WI38 (cell line): Measurements from ENCODE around the gene MUC2.

Experiments used
- H3K4me3 ChIP-seq: 2 replicates; pipeline ENCODE4 v1.5.1; 2011; ENCODE audit warnings: low read depth, mild to moderate bottlenecking, control low read depth, low read length
- TF ChIP-seq, protein P1 (sequence below): IDR thresholded peaks from 2 replicates; pipeline ENCODE4 v1.5.1; 2012; ENCODE audit warnings: low read depth, mild to moderate bottlenecking, control low read depth, low read length

Gene MUC2

GRCh38 chr11:1041936-1042608 lies 32.6 kb upstream of the MUC2 start:
- TF ChIP-seq, protein P1, sequence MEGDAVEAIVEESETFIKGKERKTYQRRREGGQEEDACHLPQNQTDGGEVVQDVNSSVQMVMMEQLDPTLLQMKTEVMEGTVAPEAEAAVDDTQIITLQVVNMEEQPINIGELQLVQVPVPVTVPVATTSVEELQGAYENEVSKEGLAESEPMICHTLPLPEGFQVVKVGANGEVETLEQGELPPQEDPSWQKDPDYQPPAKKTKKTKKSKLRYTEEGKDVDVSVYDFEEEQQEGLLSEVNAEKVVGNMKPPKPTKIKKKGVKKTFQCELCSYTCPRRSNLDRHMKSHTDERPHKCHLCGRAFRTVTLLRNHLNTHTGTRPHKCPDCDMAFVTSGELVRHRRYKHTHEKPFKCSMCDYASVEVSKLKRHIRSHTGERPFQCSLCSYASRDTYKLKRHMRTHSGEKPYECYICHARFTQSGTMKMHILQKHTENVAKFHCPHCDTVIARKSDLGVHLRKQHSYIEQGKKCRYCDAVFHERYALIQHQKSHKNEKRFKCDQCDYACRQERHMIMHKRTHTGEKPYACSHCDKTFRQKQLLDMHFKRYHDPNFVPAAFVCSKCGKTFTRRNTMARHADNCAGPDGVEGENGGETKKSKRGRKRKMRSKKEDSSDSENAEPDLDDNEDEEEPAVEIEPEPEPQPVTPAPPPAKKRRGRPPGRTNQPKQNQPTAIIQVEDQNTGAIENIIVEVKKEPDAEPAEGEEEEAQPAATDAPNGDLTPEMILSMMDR: no peak
- H3K4me3 ChIP-seq: no peak overlapping the region

DNA sequence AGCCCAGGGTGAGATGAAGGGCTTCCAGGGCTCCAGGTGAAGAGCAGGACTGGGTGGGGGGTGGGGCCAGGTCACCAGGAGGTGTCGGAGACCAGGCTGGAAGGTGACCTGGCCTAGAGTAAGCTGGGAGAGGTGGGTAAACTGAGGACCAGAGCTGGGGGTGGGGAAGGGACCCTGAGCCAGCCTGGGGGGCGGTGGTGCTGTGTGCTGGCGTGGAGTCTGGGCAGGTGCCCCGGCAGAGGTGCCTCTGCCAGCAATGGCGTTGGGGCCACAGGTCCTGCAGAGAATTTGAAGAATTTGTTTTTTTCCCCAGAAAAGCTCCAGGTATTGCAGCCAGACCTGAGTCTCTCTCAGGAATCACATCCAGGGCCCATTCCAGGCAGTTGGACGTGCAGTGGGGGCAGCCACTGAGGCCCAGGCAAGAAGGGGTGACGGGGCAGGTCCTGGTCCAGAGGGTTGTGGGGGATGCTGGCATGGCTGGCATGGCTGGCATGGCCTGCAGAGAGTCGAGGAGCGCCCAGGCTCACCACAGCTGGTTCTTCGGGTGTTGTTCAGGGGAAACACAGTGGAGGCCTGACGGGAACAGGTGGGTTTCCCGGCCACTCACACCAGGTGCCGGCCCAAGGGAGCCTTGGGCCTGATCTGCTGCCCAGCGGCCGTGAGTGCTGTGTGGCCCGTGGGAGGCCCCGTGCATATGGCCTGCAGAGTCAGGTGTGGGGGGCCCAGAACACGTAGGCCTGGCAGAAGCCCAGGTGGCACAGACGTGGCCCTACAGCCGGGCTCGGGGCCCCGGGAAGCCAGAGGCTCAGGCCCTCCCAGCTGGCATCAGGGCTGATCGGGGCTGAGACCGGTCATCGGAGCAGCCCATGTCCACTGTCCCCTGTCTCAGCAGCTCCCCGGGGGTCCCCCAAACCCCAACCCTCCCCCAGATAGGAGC lies 31.8 kb upstream of the MUC2 start:
- TF ChIP-seq, protein P1: no peak
- H3K4me3 ChIP-seq: no peak overlapping the region

GRCh38 chr11:1043563-1044096 lies 31.0 kb upstream of the MUC2 start:
- TF ChIP-seq, protein P1: no peak
- no peak overlapping the region for H3K4me3 ChIP-seq

GRCh38 chr11:1044160-1044559 lies 30.5 kb upstream of the MUC2 start:
- H3K4me3 ChIP-seq: no peak overlapping the region
- TF ChIP-seq, protein P1: no peak

DNA sequence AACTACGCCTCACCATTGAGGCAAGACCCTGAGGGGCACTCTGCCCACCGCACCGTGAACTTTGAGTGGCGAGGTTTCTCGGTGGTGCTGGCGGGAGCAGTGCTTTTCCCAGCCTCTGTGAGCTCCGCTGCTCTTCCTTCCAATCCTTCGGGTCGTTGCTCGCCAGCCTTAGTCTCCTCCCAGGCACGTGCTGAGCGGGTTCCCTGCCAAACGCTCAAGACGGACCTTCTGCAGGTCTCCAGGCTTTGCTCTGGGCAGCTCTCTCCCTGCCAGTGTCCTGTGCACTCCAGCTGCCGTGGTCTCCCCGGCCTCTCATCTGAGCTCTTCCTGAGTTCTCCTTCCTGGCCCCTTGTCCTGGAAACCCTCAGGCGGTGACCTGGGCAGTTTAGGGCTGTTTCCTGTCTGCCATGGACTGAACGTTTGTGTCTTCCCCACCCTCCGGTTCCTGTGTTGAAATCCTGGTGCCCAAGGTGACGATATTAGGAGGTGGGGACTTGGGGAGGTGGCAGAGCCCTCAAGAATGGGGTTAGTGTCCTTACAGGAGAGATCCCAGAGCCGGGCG lies 27.0 kb upstream of the MUC2 start:
- TF ChIP-seq, protein P1: no peak

GRCh38 chr11:1048375-1049070 lies 26.2 kb upstream of the MUC2 start:
- TF ChIP-seq, protein P1: no peak
- H3K4me3 ChIP-seq: no peak overlapping the region

More for the DNA sequence above, 27.0 kb upstream of the MUC2 start:
- no peak overlapping the region for H3K4me3 ChIP-seq
